HL-60 (cell line): ENCODE results near the gene MRGPRG.

Experiments used
- CTCF ChIP-seq: IDR thresholded peaks from one replicate; pipeline ENCODE4 v1.5.1; 2011; ENCODE audit warnings: low read length, control low read depth, inconsistent platforms; ENCODE audit not compliant: insufficient read depth
- POLR2AphosphoS5 ChIP-seq: IDR thresholded peaks from 2 replicates; pipeline ENCODE4 v1.6.1; 2012; ENCODE audit warnings: low read depth
- REST ChIP-seq: IDR thresholded peaks from 2 replicates; pipeline ENCODE4 v1.6.1; 2012; ENCODE audit warnings: low read depth; ENCODE audit not compliant: insufficient replicate concordance

DNA sequence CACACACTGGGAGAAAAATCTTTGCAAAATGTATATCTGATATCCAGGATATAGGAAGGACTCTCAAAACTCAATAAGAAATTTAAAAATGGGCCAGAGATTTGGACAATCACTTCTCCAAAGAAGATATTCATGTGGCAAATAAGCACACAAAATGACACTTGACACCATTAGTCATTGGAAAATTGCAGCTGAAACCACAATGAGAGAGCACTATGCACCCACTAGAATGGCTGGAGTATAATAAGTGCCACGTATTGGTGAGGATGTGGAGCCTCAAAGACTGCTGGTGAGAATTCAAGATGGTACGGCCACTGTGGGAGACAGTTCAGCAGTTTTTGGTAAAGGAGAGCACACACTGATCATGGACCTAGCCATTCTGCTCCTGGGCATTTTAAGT, 40.7 kb downstream of the MRGPRG start:
- TF ChIP-seq CTCF (no peak), POLR2AphosphoS5 (no peak), REST (no peak)
